ENCODE measurements around the gene MAGED4B. TPM values are rescaled to one million over a fixed set of nuclear protein-coding genes. Genes with fewer than 3 reads are reported as not detected.
"Not testable (repeated sequence)": the region's sequence is repeated elsewhere in the genome, so short reads cannot be mapped to it uniquely, and the experiment has no call there.

The MAGED4B gene
- total RNA-seq = 1 to 10 TPM in 1 of 6 experiments, under 1 TPM in 5; 0.12 to 2.4 (median 0.39) TPM
- long read RNA-seq = 0 reads

GRCh38 chrX:52068666-52069640 is at the start of gene MAGED4B:
MAGED4B (minus strand) TSS chrX:52069183; CDS start chrX:52068172, 1,011 bp downstream.
- no CpG with 5 or more reads among the region's 56 CpGs for whole genome bisulfite sequencing (ENCODE audit: insufficient coverage, low coverage, low lambda C conversion rate, missing lambda C conversion rate)
- H3K36me3 ChIP-seq; H3K27ac ChIP-seq; H3K27me3 ChIP-seq; DNase-seq; H3K9me3 ChIP-seq; intact Hi-C loops (cut with DNase I); H3K4me1 ChIP-seq; H3K4me3 ChIP-seq: not testable (repeated sequence)
- peak in 1 of 4 donors; percentile 21 for ATAC-seq

GRCh38 chrX:52118262-52118661 is 49.3 kb upstream of the MAGED4B start:
- no peak overlapping the region for H3K4me3 ChIP-seq
- ATAC-seq (no peak), DNase-seq (no peak)
- no peaks in the 10 kb centered on the region for H3K27me3 ChIP-seq
- H3K36me3 ChIP-seq = no peaks in the 10 kb centered on the region
- H3K9me3 ChIP-seq = no peaks in the 10 kb centered on the region
- intact Hi-C loops (cut with DNase I) = no loop called here
- TF ChIP-seq, protein P1, sequence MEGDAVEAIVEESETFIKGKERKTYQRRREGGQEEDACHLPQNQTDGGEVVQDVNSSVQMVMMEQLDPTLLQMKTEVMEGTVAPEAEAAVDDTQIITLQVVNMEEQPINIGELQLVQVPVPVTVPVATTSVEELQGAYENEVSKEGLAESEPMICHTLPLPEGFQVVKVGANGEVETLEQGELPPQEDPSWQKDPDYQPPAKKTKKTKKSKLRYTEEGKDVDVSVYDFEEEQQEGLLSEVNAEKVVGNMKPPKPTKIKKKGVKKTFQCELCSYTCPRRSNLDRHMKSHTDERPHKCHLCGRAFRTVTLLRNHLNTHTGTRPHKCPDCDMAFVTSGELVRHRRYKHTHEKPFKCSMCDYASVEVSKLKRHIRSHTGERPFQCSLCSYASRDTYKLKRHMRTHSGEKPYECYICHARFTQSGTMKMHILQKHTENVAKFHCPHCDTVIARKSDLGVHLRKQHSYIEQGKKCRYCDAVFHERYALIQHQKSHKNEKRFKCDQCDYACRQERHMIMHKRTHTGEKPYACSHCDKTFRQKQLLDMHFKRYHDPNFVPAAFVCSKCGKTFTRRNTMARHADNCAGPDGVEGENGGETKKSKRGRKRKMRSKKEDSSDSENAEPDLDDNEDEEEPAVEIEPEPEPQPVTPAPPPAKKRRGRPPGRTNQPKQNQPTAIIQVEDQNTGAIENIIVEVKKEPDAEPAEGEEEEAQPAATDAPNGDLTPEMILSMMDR (IDR thresholded peaks at IDR 0.05) = no peak
- TF ChIP-seq POLR2A (IDR thresholded peaks at IDR 0.05) = no peak
- H3K27ac ChIP-seq = no peak overlapping the region
- no peaks in the 10 kb centered on the region for H3K4me1 ChIP-seq
- WGBS (ENCODE audit: insufficient coverage, low coverage, low lambda C conversion rate, missing lambda C conversion rate) = 33% methylated on average over 3 of the region's 3 CpGs

DNA sequence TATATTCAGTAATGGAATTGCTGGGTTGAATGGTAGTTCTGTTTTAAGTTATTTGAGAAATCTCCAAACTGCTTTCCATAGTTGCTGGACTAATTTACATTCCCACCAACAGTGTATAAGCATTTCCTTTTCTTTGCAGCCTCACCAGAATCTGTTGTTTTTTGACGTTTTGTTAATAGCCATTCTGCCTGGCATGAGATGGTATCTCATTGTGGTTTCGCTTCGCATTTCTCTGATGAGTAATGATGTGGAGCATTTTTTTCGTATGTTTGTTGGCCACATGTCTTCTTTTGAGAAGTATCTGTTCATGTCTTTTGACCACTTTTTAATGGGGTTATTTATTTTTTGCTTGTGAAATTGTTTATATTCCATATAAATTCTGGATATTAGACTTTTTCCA is 13.6 kb upstream of the MAGED4B start:
- H3K27me3 ChIP-seq = peaks cover 0 to 5% of the 10 kb centered on the region in 2 donors
- intact Hi-C loops (cut with DNase I) = no loop called here
- no peak overlapping the region for H3K4me3 ChIP-seq
- 45% methylated on average over 4 of the region's 4 CpGs for WGBS (ENCODE audit: insufficient coverage, low coverage, low lambda C conversion rate, missing lambda C conversion rate)
- no peaks in the 10 kb centered on the region for H3K36me3 ChIP-seq
- H3K27ac ChIP-seq = no peak overlapping the region
- H3K4me1 ChIP-seq = no peaks in the 10 kb centered on the region
- no peak for TF ChIP-seq POLR2A (IDR thresholded peaks at IDR 0.05)
- TF ChIP-seq, protein P1 (IDR thresholded peaks at IDR 0.05) = no peak
- DNase-seq = no peak
- H3K9me3 ChIP-seq = no peaks in the 10 kb centered on the region
- no peak for ATAC-seq

DNA sequence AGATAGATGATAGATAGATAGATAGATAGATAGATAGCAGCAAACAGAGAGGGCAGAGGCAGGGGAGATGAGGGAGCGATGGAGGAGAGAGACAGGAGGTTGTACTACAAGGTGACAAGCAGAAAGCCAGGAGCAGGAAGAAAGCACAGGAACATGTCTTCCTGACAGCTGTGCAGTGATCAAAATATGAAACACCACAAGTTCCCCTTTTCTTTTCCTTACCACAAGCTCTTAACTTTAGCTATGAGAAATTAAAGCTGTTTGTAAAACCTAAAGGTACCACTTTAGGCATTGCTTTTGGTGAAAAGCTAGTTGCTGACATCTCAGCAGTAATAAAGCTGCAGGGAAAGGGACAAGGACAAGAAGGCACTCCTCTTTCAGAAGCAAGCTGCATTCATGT is 9.1 kb upstream of the MAGED4B start:
- Histone ChIP-seq H3K4me3 (no peak overlapping the region), H3K36me3 (no peaks in the 10 kb centered on the region), H3K27me3 (peaks cover 0 to 5% of the 10 kb centered on the region in 2 donors), H3K4me1 (no peaks in the 10 kb centered on the region), H3K9me3 (no peaks in the 10 kb centered on the region), H3K27ac (no peak overlapping the region)
- DNase-seq (no peak), ATAC-seq (no peak)
- WGBS (ENCODE audit: insufficient coverage, low coverage, low lambda C conversion rate, missing lambda C conversion rate) = 20% methylated on average over 1 of the region's 1 CpG
- no peak for TF ChIP-seq POLR2A (IDR thresholded peaks at IDR 0.05)
- TF ChIP-seq, protein P1 (IDR thresholded peaks at IDR 0.05) = no peak
- intact Hi-C loops (cut with DNase I) = no loop called here

DNA sequence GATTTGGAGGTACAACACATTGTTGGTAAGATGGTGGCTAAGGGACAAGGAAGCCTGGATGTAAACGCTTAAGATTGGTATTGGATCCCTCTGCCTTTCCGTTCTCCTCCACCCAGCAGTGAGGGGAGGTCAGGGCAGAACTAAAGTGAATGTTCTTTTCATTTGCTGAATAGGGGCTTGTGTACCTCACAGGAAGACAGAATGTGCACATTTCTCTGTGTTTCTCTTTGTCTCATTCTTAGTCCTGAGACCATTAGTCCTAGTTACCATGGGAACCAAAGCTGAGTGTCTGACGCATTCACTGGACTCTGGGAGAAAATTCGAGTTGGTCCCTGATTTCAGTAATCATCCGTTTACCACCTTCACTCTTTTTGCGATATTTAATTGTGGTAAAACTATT is 26.7 kb downstream of the MAGED4B start:
- intact Hi-C loops (cut with DNase I); H3K36me3 ChIP-seq; H3K9me3 ChIP-seq; H3K27me3 ChIP-seq; DNase-seq; H3K27ac ChIP-seq; H3K4me1 ChIP-seq; ATAC-seq; H3K4me3 ChIP-seq: not testable (repeated sequence)
- WGBS (ENCODE audit: insufficient coverage, low coverage, low lambda C conversion rate, missing lambda C conversion rate) = no CpG with 5 or more reads among the region's 6 CpGs

Data from right lobe of liver (tissue), 6 donors.